ENCODE measurements around the gene NTN4. TPM values are rescaled to one million over a fixed set of nuclear protein-coding genes. Genes with fewer than 3 reads are reported as not detected.

Gene NTN4
- 6.0 TPM for polyA plus RNA-seq (2012; ENCODE audit: insufficient read length, low read depth)

GRCh38 chr12:95790033-95790916 lies at the start of gene NTN4:
Gene NTN4, minus strand, starts transcription at chr12:95790764. Its CDS starts 455 bp downstream, at chr12:95790309.
- TF ChIP-seq SIN3A (IDR thresholded peaks at IDR 0.05; ENCODE audit: borderline replicate concordance, insufficient read depth, low read length) (no peak), REST (IDR thresholded peaks at IDR 0.05; ENCODE audit: insufficient read depth in 1 of 2, low read depth in 2 of 2, low read length in 2 of 2) (0 out of 4 replicates have a peak, but pooled peaks of 1 of the 2 experiments have one; percentile 25), TAF1 (IDR thresholded peaks at IDR 0.05; ENCODE audit: borderline replicate concordance, insufficient read depth, low read length) (no peak)

DNA sequence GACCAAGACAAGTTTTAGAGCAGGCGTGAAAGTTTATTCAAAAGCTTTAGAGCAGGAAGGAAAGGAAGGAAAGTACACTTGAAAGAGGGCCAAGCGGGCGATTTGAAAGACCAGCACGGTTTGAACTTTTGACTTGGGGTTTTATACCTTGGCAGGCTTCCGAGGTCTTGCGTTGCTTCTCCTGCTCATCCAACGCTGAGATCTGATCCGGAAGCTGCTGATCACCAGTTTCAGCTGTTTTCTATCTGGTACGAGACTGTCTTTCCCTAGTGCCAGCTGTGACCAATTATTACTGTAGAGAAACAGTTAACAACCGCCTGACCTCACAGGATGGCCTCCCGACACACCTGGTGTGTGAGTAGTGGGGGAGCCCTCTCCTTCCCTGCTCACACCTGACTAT lies 47.6 kb upstream of the NTN4 start:
- TF ChIP-seq TAF1 (IDR thresholded peaks at IDR 0.05; ENCODE audit: borderline replicate concordance, insufficient read depth, low read length) (no peak), FOXP2 (optimal IDR thresholded peaks at IDR 0.05; ENCODE audit: borderline replicate concordance, extremely low read depth, extremely low read length, insufficient read depth) (no peak), REST (IDR thresholded peaks at IDR 0.05; ENCODE audit: insufficient read depth in 1 of 2, low read depth in 2 of 2, low read length in 2 of 2) (0 out of 4 replicates have a peak, but pooled peaks of 1 of the 2 experiments have one; percentile 72), POLR2AphosphoS5 (IDR thresholded peaks at IDR 0.05; ENCODE audit: low read depth, low read length) (peak; percentile 79; the same call in 1 of the 2 replicates), SIN3A (IDR thresholded peaks at IDR 0.05; ENCODE audit: borderline replicate concordance, insufficient read depth, low read length) (peak; percentile 95)

DNA sequence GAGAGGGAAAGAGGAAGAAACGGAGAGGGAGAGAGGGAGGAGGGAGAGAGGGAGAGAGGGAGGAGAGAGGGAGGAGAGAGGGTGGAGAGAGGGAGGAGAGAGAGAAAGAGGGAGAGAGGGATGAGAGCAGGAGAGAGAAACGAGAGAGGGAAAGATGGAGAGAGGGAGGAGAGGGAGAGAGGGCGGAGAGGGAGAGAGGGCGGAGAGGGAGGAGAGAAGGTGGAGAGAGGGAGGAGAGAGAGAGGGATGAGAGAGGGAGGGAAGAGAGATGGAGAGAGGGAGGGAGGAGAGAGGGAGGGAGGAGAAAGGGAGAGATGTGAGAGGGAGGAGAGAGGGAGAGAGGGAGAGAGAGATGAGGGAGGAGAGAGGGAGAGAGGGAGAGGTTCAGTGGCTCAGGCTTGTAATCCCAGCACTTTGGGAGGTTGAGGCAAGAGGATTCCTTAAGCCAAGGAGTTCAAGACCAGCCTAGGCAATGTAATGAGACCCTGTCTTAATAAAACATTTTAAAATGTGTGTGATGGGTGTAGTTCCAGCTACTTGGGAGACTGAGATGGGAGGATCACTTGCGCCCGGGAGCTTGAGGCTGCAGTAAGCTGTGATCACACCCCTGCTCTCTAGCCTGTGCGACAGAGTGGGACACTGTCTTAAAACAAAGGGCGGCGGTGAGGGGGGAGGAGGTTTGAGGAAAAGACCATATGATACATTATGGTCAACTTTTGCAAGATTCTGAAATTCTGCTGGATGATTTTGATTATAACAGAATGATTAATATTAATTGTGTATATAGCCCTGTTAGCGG lies 46.9 kb upstream of the NTN4 start:
- no peak for TF ChIP-seq SIN3A (IDR thresholded peaks at IDR 0.05; ENCODE audit: borderline replicate concordance, insufficient read depth, low read length)
- TF ChIP-seq REST (IDR thresholded peaks at IDR 0.05; ENCODE audit: insufficient read depth in 1 of 2, low read depth in 2 of 2, low read length in 2 of 2), result no peak
- TF ChIP-seq FOXP2 (optimal IDR thresholded peaks at IDR 0.05; ENCODE audit: borderline replicate concordance, extremely low read depth, extremely low read length, insufficient read depth), result no peak
- 0 out of 2 replicates have a peak, but pooled peaks have one; percentile 54 for TF ChIP-seq TAF1 (IDR thresholded peaks at IDR 0.05; ENCODE audit: borderline replicate concordance, insufficient read depth, low read length)
- TF ChIP-seq POLR2AphosphoS5 (IDR thresholded peaks at IDR 0.05; ENCODE audit: low read depth, low read length), result peak; percentile 67; the same call in 1 of the 2 replicates

GRCh38 chr12:95836630-95837239 lies 46.2 kb upstream of the NTN4 start:
- no peak for TF ChIP-seq SIN3A (IDR thresholded peaks at IDR 0.05; ENCODE audit: borderline replicate concordance, insufficient read depth, low read length)
- TF ChIP-seq POLR2AphosphoS5 (IDR thresholded peaks at IDR 0.05; ENCODE audit: low read depth, low read length), result no peak
- no peak for TF ChIP-seq FOXP2 (optimal IDR thresholded peaks at IDR 0.05; ENCODE audit: borderline replicate concordance, extremely low read depth, extremely low read length, insufficient read depth)
- TF ChIP-seq TAF1 (IDR thresholded peaks at IDR 0.05; ENCODE audit: borderline replicate concordance, insufficient read depth, low read length), result no peak
- no peak for TF ChIP-seq REST (IDR thresholded peaks at IDR 0.05; ENCODE audit: insufficient read depth in 1 of 2, low read depth in 2 of 2, low read length in 2 of 2)

Data from PFSK-1 (cell line).